CD4-positive, CD25-positive, alpha-beta regulatory T cell (primary cell): ENCODE results near the gene SEMA5A. TPM values are rescaled to one million over a fixed set of nuclear protein-coding genes. Genes with fewer than 3 reads are reported as not detected.

ENCODE experiments used
- ATAC-seq, 2 donors: fragments of 150-1000 bp; cut with Tn5 transposase; one replicate each; pipeline ENCODE4 v1.10.0; 2021; ENCODE audit warnings: low read depth in 2 of 2, moderate number of reproducible peaks in 2 of 2, moderate library complexity in 1 of 2
- DNase-seq, 3 donors: peaks; one replicate each; pipeline versions ENCODE4 v3.0.0 to v3.0.0-alpha.2; 2012 to 2022; ENCODE audit warnings: mixed read lengths in 1 of 3
- H3K27ac ChIP-seq: one replicate; pipeline ENCODE4 v1.7.0; 2013; ENCODE audit warnings: mild to moderate bottlenecking, low read length; ENCODE audit not compliant: insufficient read depth, poor library complexity, severe bottlenecking
- H3K27me3 ChIP-seq: one replicate; pipeline ENCODE4 v1.7.0; 2013; ENCODE audit warnings: low read length; ENCODE audit not compliant: control insufficient read depth, insufficient read depth
- H3K36me3 ChIP-seq: one replicate; pipeline ENCODE4 v1.7.0; 2013; ENCODE audit warnings: mild to moderate bottlenecking, low read length, moderate library complexity; ENCODE audit not compliant: control insufficient read depth, insufficient read depth
- H3K4me1 ChIP-seq: 2 replicates; pipeline ENCODE4 v1.7.0; 2013; ENCODE audit warnings: mild to moderate bottlenecking, low read length; ENCODE audit not compliant: insufficient read depth, control insufficient read depth, poor library complexity, severe bottlenecking
- H3K4me3 ChIP-seq: one replicate; pipeline ENCODE4 v1.7.0; 2013; ENCODE audit warnings: low read depth, mild to moderate bottlenecking, low read length, moderate library complexity
- H3K9me3 ChIP-seq, 2 experiments: 1 replicate in 1 of 2; 2 replicates in 1 of 2; pipeline ENCODE4 v1.7.0; 2013; ENCODE audit warnings: low read length in 2 of 2, mild to moderate bottlenecking in 1 of 2, moderate library complexity in 1 of 2; ENCODE audit not compliant: control insufficient read depth in 2 of 2
- H3K27ac Mint-ChIP-seq, 3 donors: one replicate each; pipeline ENCODE4 v1.8.0; 2020 to 2022; ENCODE audit warnings: mild to moderate bottlenecking in 3 of 3, mixed read lengths in 3 of 3, moderate library complexity in 2 of 3
- H3K27me3 Mint-ChIP-seq: one replicate; pipeline ENCODE4 v1.8.0; 2022; ENCODE audit warnings: mild to moderate bottlenecking, mixed read lengths
- H3K36me3 Mint-ChIP-seq: one replicate; pipeline ENCODE4 v1.8.0; 2020; ENCODE audit warnings: mixed read lengths
- H3K4me1 Mint-ChIP-seq, 4 donors: one replicate each; pipeline ENCODE4 v1.8.0; 2020 to 2022; ENCODE audit warnings: mixed read lengths in 4 of 4, mild to moderate bottlenecking in 1 of 4
- H3K4me3 Mint-ChIP-seq, 4 donors: one replicate each; pipeline ENCODE4 v1.8.0; 2020 to 2022; ENCODE audit warnings: mild to moderate bottlenecking in 4 of 4, mixed read lengths in 4 of 4, moderate library complexity in 3 of 4
- H3K9me3 Mint-ChIP-seq, 7 donors: one replicate each; pipeline ENCODE4 v1.8.0; 2020 to 2022; ENCODE audit warnings: mixed read lengths in 7 of 7, mild to moderate bottlenecking in 3 of 7, moderate library complexity in 2 of 7
- polyA plus RNA-seq, 4 donors: library from polyadenylated mRNA; unstranded; fragments of 300-500 nt; fragmentation: Illumina TruSeq; gene quantifications; one replicate each; pipeline ENCODE4 v1.2.3, GENCODE V29; 2021
- total RNA-seq: library from RNA; stranded (reverse); gene quantifications from one replicate; pipeline ENCODE4 v1.2.3, GENCODE V29; 2022

Gene SEMA5A
- total and polyA plus RNA-seq, 5 donors from 2014 or later, result 0.22 to 2.8 (median 0.31) TPM; not detected in 2

GRCh38 chr5:9072701-9073100 is 473.2 kb downstream of the SEMA5A start:
- Histone ChIP-seq H3K4me3 (no peak overlapping the region), H3K9me3 (no peaks in the 10 kb centered on the region), H3K36me3 (no peaks in the 10 kb centered on the region), H3K27me3 (no peaks in the 10 kb centered on the region), H3K27ac (no peak overlapping the region), H3K4me1 (no peaks in the 10 kb centered on the region)
- no peak for ATAC-seq
- Mint-ChIP-seq H3K4me1 (no peaks in the 10 kb centered on the region), H3K9me3 (peaks cover 0 to 12% (median 2%) of the 10 kb centered on the region in 7 donors), H3K27ac (no peak overlapping the region), H3K36me3 (no peaks in the 10 kb centered on the region), H3K27me3 (no peaks in the 10 kb centered on the region), H3K4me3 (no peak overlapping the region)
- DNase-seq, result no peak

- Histone ChIP-seq H3K27ac (no peak overlapping the region), H3K4me1 (no peaks in the 10 kb centered on the region), H3K4me3 (no peak overlapping the region), H3K9me3 (no peaks in the 10 kb centered on the region), H3K36me3 (no peaks in the 10 kb centered on the region), H3K27me3 (no peaks in the 10 kb centered on the region)
- ATAC-seq (no peak), DNase-seq (no peak)
- H3K4me1 Mint-ChIP-seq, result no peaks in the 10 kb centered on the region
- H3K4me3 Mint-ChIP-seq, result no peak overlapping the region
- peaks cover 0 to 12% (median 2%) of the 10 kb centered on the region in 7 donors for H3K9me3 Mint-ChIP-seq
- no peak overlapping the region for H3K27ac Mint-ChIP-seq
- H3K36me3 Mint-ChIP-seq, result no peaks in the 10 kb centered on the region
- no peaks in the 10 kb centered on the region for H3K27me3 Mint-ChIP-seq
Measured at GRCh38 chr5:9071524-9071923, 474.4 kb downstream of the SEMA5A start.

GRCh38 chr5:9071074-9071473 is 474.8 kb downstream of the SEMA5A start:
- no peaks in the 10 kb centered on the region for H3K36me3 ChIP-seq
- no peaks in the 10 kb centered on the region for H3K9me3 ChIP-seq
- no peak overlapping the region for H3K4me3 ChIP-seq
- H3K4me1 ChIP-seq, result no peaks in the 10 kb centered on the region
- peaks cover 0 to 10% (median 3%) of the 10 kb centered on the region in 7 donors for H3K9me3 Mint-ChIP-seq
- no peak overlapping the region for H3K27ac ChIP-seq
- no peak overlapping the region for H3K4me3 Mint-ChIP-seq
- no peaks in the 10 kb centered on the region for H3K4me1 Mint-ChIP-seq
- no peak overlapping the region for H3K27ac Mint-ChIP-seq
- no peak for DNase-seq
- no peaks in the 10 kb centered on the region for H3K27me3 ChIP-seq
- H3K27me3 Mint-ChIP-seq, result no peaks in the 10 kb centered on the region
- ATAC-seq, result no peak
- no peaks in the 10 kb centered on the region for H3K36me3 Mint-ChIP-seq

GRCh38 chr5:9069650-9070049 is 476.2 kb downstream of the SEMA5A start:
- Histone ChIP-seq H3K36me3 (no peaks in the 10 kb centered on the region), H3K27ac (no peak overlapping the region), H3K9me3 (no peaks in the 10 kb centered on the region), H3K4me3 (no peak overlapping the region), H3K4me1 (no peaks in the 10 kb centered on the region), H3K27me3 (no peaks in the 10 kb centered on the region)
- DNase-seq, result no peak
- no peaks in the 10 kb centered on the region for H3K27me3 Mint-ChIP-seq
- no peak for ATAC-seq
- no peaks in the 10 kb centered on the region for H3K4me1 Mint-ChIP-seq
- H3K9me3 Mint-ChIP-seq, result peaks cover 0 to 13% (median 3%) of the 10 kb centered on the region in 7 donors
- H3K4me3 Mint-ChIP-seq, result no peak overlapping the region
- no peak overlapping the region for H3K27ac Mint-ChIP-seq
- H3K36me3 Mint-ChIP-seq, result no peaks in the 10 kb centered on the region

- Histone ChIP-seq H3K9me3 (peaks cover 0 to 2% of the 10 kb centered on the region in 2 experiments), H3K4me1 (no peaks in the 10 kb centered on the region), H3K27me3 (no peaks in the 10 kb centered on the region), H3K27ac (no peak overlapping the region), H3K36me3 (no peaks in the 10 kb centered on the region), H3K4me3 (no peak overlapping the region)
- Mint-ChIP-seq H3K4me3 (no peak overlapping the region), H3K27ac (no peak overlapping the region), H3K4me1 (no peaks in the 10 kb centered on the region), H3K9me3 (peaks cover 0 to 19% (median 4%) of the 10 kb centered on the region in 7 donors), H3K27me3 (no peaks in the 10 kb centered on the region), H3K36me3 (no peaks in the 10 kb centered on the region)
- no peak for DNase-seq
- no peak for ATAC-seq
Measured at GRCh38 chr5:9067154-9067553, 478.7 kb downstream of the SEMA5A start.

GRCh38 chr5:9066349-9066748 is 479.5 kb downstream of the SEMA5A start:
- H3K4me1 ChIP-seq, result no peaks in the 10 kb centered on the region
- no peaks in the 10 kb centered on the region for H3K27me3 ChIP-seq
- DNase-seq, result no peak
- H3K4me3 ChIP-seq, result no peak overlapping the region
- Mint-ChIP-seq H3K27ac (no peak overlapping the region), H3K27me3 (no peaks in the 10 kb centered on the region), H3K36me3 (no peaks in the 10 kb centered on the region), H3K4me1 (no peaks in the 10 kb centered on the region), H3K4me3 (no peak overlapping the region), H3K9me3 (peaks cover 0 to 18% (median 4%) of the 10 kb centered on the region in 7 donors)
- ATAC-seq, result no peak
- no peak overlapping the region for H3K27ac ChIP-seq
- H3K9me3 ChIP-seq, result peaks cover 0 to 6% of the 10 kb centered on the region in 2 experiments
- H3K36me3 ChIP-seq, result no peaks in the 10 kb centered on the region

- Mint-ChIP-seq H3K4me1 (no peaks in the 10 kb centered on the region), H3K4me3 (no peak overlapping the region), H3K9me3 (peaks cover 0 to 23% (median 9%) of the 10 kb centered on the region in 7 donors), H3K36me3 (no peaks in the 10 kb centered on the region), H3K27me3 (no peaks in the 10 kb centered on the region), H3K27ac (no peak overlapping the region)
- no peak overlapping the region for H3K4me3 ChIP-seq
- ATAC-seq (no peak), DNase-seq (no peak)
- no peaks in the 10 kb centered on the region for H3K36me3 ChIP-seq
- H3K4me1 ChIP-seq, result no peaks in the 10 kb centered on the region
- H3K27me3 ChIP-seq, result no peaks in the 10 kb centered on the region
- peaks cover 0 to 6% of the 10 kb centered on the region in 2 experiments for H3K9me3 ChIP-seq
- no peak overlapping the region for H3K27ac ChIP-seq
Measured at GRCh38 chr5:9063615-9064245, 482.1 kb downstream of the SEMA5A start.

GRCh38 chr5:9062873-9063272 is 483.0 kb downstream of the SEMA5A start:
- H3K27me3 ChIP-seq, result no peaks in the 10 kb centered on the region
- Mint-ChIP-seq H3K27me3 (no peaks in the 10 kb centered on the region), H3K27ac (no peak overlapping the region), H3K9me3 (peaks cover 0 to 23% (median 9%) of the 10 kb centered on the region in 7 donors), H3K4me1 (no peaks in the 10 kb centered on the region), H3K36me3 (no peaks in the 10 kb centered on the region), H3K4me3 (no peak overlapping the region)
- H3K9me3 ChIP-seq, result peaks cover 0 to 6% of the 10 kb centered on the region in 2 experiments
- H3K4me3 ChIP-seq, result no peak overlapping the region
- H3K36me3 ChIP-seq, result no peaks in the 10 kb centered on the region
- DNase-seq (no peak), ATAC-seq (no peak)
- no peak overlapping the region for H3K27ac ChIP-seq
- H3K4me1 ChIP-seq, result no peaks in the 10 kb centered on the region
